H9 (cell line): ENCODE data around the gene NRP1. TPM values are rescaled to one million over a fixed set of nuclear protein-coding genes. Genes with fewer than 3 reads are reported as not detected.

Experiments used
- DNase-seq: peaks from one replicate; pipeline ENCODE4 v3.0.0-alpha.2; 2017
- H2AFZ ChIP-seq: one replicate; pipeline ENCODE4 v1.6.1; 2013; ENCODE audit warnings: mild to moderate bottlenecking, low read length, control low read depth, moderate library complexity
- H2AK5ac ChIP-seq: 2 replicates; pipeline ENCODE4 v1.6.1; 2013; ENCODE audit warnings: low read length, control low read depth, mixed read lengths; ENCODE audit not compliant: insufficient read length
- H2BK120ac ChIP-seq: one replicate; pipeline ENCODE4 v1.6.1; 2013; ENCODE audit warnings: low read depth, mild to moderate bottlenecking, low read length, control low read depth, inconsistent platforms; ENCODE audit not compliant: poor library complexity, severe bottlenecking
- H2BK12ac ChIP-seq: 2 replicates; pipeline ENCODE4 v1.6.1; 2013; ENCODE audit warnings: low read length, control low read depth, mixed read lengths, low read depth; ENCODE audit not compliant: insufficient read length
- H2BK15ac ChIP-seq: 2 replicates; pipeline ENCODE4 v1.6.1; 2013; ENCODE audit warnings: low read depth, low read length, control low read depth
- H2BK20ac ChIP-seq: one replicate; pipeline ENCODE4 v1.6.1; 2013; ENCODE audit warnings: low read depth, mild to moderate bottlenecking, low read length, control low read depth, inconsistent platforms; ENCODE audit not compliant: poor library complexity, severe bottlenecking
- H2BK5ac ChIP-seq: 2 replicates; pipeline ENCODE4 v1.6.1; 2013; ENCODE audit warnings: low read length, control low read depth, mixed read lengths; ENCODE audit not compliant: insufficient read length
- H3K14ac ChIP-seq: 2 replicates; pipeline ENCODE4 v1.6.1; 2013; ENCODE audit warnings: low read length, control low read depth; ENCODE audit not compliant: insufficient read depth
- H3K18ac ChIP-seq: 2 replicates; pipeline ENCODE4 v1.6.1; 2013; ENCODE audit warnings: low read depth, mild to moderate bottlenecking, mixed read lengths, low read length, control low read depth; ENCODE audit not compliant: insufficient read length
- H3K23ac ChIP-seq: 2 replicates; pipeline ENCODE4 v1.6.1; 2013; ENCODE audit warnings: low read length, control low read depth, mixed read lengths, low read depth; ENCODE audit not compliant: insufficient read length
- H3K23me2 ChIP-seq: 2 replicates; pipeline ENCODE4 v1.6.1; 2013; ENCODE audit warnings: low read depth, mild to moderate bottlenecking, mixed read lengths, low read length, control low read depth; ENCODE audit not compliant: insufficient read length, poor library complexity, severe bottlenecking
- H3K27ac ChIP-seq: 2 replicates; pipeline ENCODE4 v1.5.1; 2013; ENCODE audit warnings: low read length, control low read depth, mixed read lengths, low read depth; ENCODE audit not compliant: insufficient read length
- H3K27me3 ChIP-seq: 2 replicates; pipeline ENCODE4 v1.6.1; 2013; ENCODE audit warnings: low read length, control low read depth, inconsistent platforms; ENCODE audit not compliant: insufficient read depth
- H3K4ac ChIP-seq: 2 replicates; pipeline ENCODE4 v1.6.1; 2013; ENCODE audit warnings: low read depth, mild to moderate bottlenecking, control low read depth, inconsistent platforms, low read length, moderate library complexity
- H3K4me1 ChIP-seq: 2 replicates; pipeline ENCODE4 v1.6.1; 2013; ENCODE audit warnings: low read length, control low read depth, inconsistent platforms; ENCODE audit not compliant: insufficient read depth
- H3K4me2 ChIP-seq: 2 replicates; pipeline ENCODE4 v1.6.1; 2013; ENCODE audit warnings: low read length, control low read depth, mixed read lengths; ENCODE audit not compliant: insufficient read length, insufficient read depth
- H3K56ac ChIP-seq: 2 replicates; pipeline ENCODE4 v1.6.1; 2013; ENCODE audit warnings: low read depth, mild to moderate bottlenecking, mixed read lengths, low read length, control low read depth; ENCODE audit not compliant: insufficient read length
- H3K79me1 ChIP-seq: 2 replicates; pipeline ENCODE4 v1.6.1; 2013; ENCODE audit warnings: low read depth, mild to moderate bottlenecking, moderate library complexity, low read length, control low read depth, inconsistent platforms; ENCODE audit not compliant: insufficient read depth, poor library complexity, severe bottlenecking
- H3K79me2 ChIP-seq: 2 replicates; pipeline ENCODE4 v1.6.1; 2013; ENCODE audit warnings: low read length, control low read depth, inconsistent platforms; ENCODE audit not compliant: insufficient read depth
- H3K9ac ChIP-seq: 2 replicates; pipeline ENCODE4 v1.6.1; 2013; ENCODE audit warnings: low read length, control low read depth, mixed read lengths; ENCODE audit not compliant: insufficient read length; ENCODE audit errors: extremely low read depth
- H3K9me3 ChIP-seq: one replicate; pipeline ENCODE4 v1.6.1; 2013; ENCODE audit warnings: low read depth, low read length, inconsistent platforms; ENCODE audit not compliant: control insufficient read depth
- H3T11ph ChIP-seq: one replicate; pipeline ENCODE4 v1.6.1; 2013; ENCODE audit warnings: mild to moderate bottlenecking, low read length, control low read depth, inconsistent platforms
- H4K20me1 ChIP-seq: one replicate; pipeline ENCODE4 v1.6.1; 2013; ENCODE audit not compliant: control insufficient read depth, insufficient read length, insufficient read depth
- H4K5ac ChIP-seq: 2 replicates; pipeline ENCODE4 v1.6.1; 2013; ENCODE audit warnings: low read depth, mild to moderate bottlenecking, mixed read lengths, low read length, control low read depth; ENCODE audit not compliant: insufficient read length
- H4K8ac ChIP-seq: replicated peaks from 2 replicates; pipeline ENCODE4 v1.6.1; 2013; ENCODE audit warnings: low read length, control low read depth, mixed read lengths, low read depth; ENCODE audit not compliant: insufficient read length
- H4K91ac ChIP-seq: 2 replicates; pipeline ENCODE4 v1.6.1; 2013; ENCODE audit warnings: low read depth, mild to moderate bottlenecking, moderate library complexity, mixed read lengths, low read length, control low read depth; ENCODE audit not compliant: insufficient read length
- H3K27ac Mint-ChIP-seq, 3 experiments: 2 replicates in 2 of 3; 3 replicates in 1 of 3; pipeline ENCODE4 v1.8.0; 2020 to 2021; ENCODE audit warnings: mixed read lengths in 3 of 3, mild to moderate bottlenecking in 1 of 3, moderate library complexity in 1 of 3
- H3K27me3 Mint-ChIP-seq: 2 replicates; pipeline ENCODE4 v1.8.0; 2021; ENCODE audit warnings: low read depth, mild to moderate bottlenecking, moderate library complexity, mixed read lengths
- H3K36me3 Mint-ChIP-seq, 3 experiments: 2 replicates in 2 of 3; 3 replicates in 1 of 3; pipeline ENCODE4 v1.8.0; 2020 to 2021; ENCODE audit warnings: low read depth in 3 of 3, mixed read lengths in 3 of 3; ENCODE audit not compliant: insufficient read depth in 1 of 3
- H3K4me1 Mint-ChIP-seq, 2 experiments: 2 replicates each; pipeline ENCODE4 v1.8.0; 2020; ENCODE audit warnings: mixed read lengths in 2 of 2
- H3K4me3 Mint-ChIP-seq, 2 experiments: 2 replicates in 1 of 2; 3 replicates in 1 of 2; pipeline ENCODE4 v1.8.0; 2020 to 2021; ENCODE audit warnings: mild to moderate bottlenecking in 2 of 2, mixed read lengths in 2 of 2, moderate library complexity in 1 of 2
- H3K9me3 Mint-ChIP-seq, 2 experiments: 2 replicates in 1 of 2; 3 replicates in 1 of 2; pipeline ENCODE4 v1.8.0; 2020; ENCODE audit warnings: mild to moderate bottlenecking in 2 of 2, mixed read lengths in 2 of 2, moderate library complexity in 1 of 2
- CTCF ChIP-seq: fragments of 200-600 bp; sonication (generic); conservative IDR thresholded peaks from 3 replicates; pipeline ENCODE4 v1.8.0; 2021; ENCODE audit warnings: antibody characterized with exemption, mild to moderate bottlenecking
- WGBS: extraction: QIAGEN DNeasy Blood & Tissue Kit; methylation state at CpG from one replicate; pipeline ENCODE4 v1.1.7; 2013; ENCODE audit warnings: missing lambda C conversion rate, low lambda C conversion rate, mixed read lengths; ENCODE audit not compliant: insufficient read length; ENCODE audit errors: extremely low coverage; 5-methylcytosine and 5-hydroxymethylcytosine counted together
- total RNA-seq: library from RNA; stranded (reverse); gene quantifications from 2 replicates; pipeline ENCODE4 v1.2.1, GENCODE V29; 2021

The NRP1 gene
- total RNA-seq, 1 experiment from 2014 or later = 4.6 TPM

GRCh38 chr10:33198610-33199009 lies 135.9 kb downstream of the NRP1 start:
- Histone ChIP-seq H3K9ac (no peak overlapping the region), H4K91ac (no peak overlapping the region), H2AK5ac (no peak overlapping the region), H2BK120ac (no peak overlapping the region), H3K14ac (no peak overlapping the region), H2BK20ac (no peak overlapping the region), H3T11ph (no peak overlapping the region), H3K4ac (no peak overlapping the region), H3K9me3 (no peaks in the 10 kb centered on the region), H2BK12ac (no peak overlapping the region), H3K23ac (no peak overlapping the region), H3K4me2 (no peak overlapping the region), H3K4me1 (no peaks in the 10 kb centered on the region), H2BK15ac (no peak overlapping the region), H3K56ac (no peak overlapping the region), H4K8ac (no peak overlapping the region), H3K27ac (no peak overlapping the region), H2BK5ac (no peak overlapping the region), H3K79me2 (no peaks in the 10 kb centered on the region; the same call in 1 of the 2 replicates), H3K18ac (no peak overlapping the region), H4K20me1 (no peaks in the 10 kb centered on the region), H3K23me2 (no peaks in the 10 kb centered on the region), H3K79me1 (no peaks in the 10 kb centered on the region), H2AFZ (no peak overlapping the region), H4K5ac (no peak overlapping the region), H3K27me3 (no peaks in the 10 kb centered on the region)
- H3K9me3 Mint-ChIP-seq = no peaks in the 10 kb centered on the region
- no peaks in the 10 kb centered on the region for H3K36me3 Mint-ChIP-seq
- TF ChIP-seq CTCF = no peak
- peaks cover 0 to 3% of the 10 kb centered on the region in 2 experiments; a peak in 2 of 4 replicates for H3K4me1 Mint-ChIP-seq
- H3K27me3 Mint-ChIP-seq = no peaks in the 10 kb centered on the region; the same call in 1 of the 2 replicates
- WGBS = no CpG with 5 or more reads among the region's 2 CpGs
- no peak for DNase-seq
- no peak overlapping the region for H3K4me3 Mint-ChIP-seq
- no peak overlapping the region; a peak in 1 of 7 replicates for H3K27ac Mint-ChIP-seq
